Adrenal gland (tissue), 12 donors: ENCODE data around the gene HPN. TPM values are rescaled to one million over a fixed set of nuclear protein-coding genes. Genes with fewer than 3 reads are reported as not detected.

ENCODE experiments used
- DNase-seq, 7 donors: peaks; one replicate each; pipeline ENCODE4 v3.0.0-alpha.2; 2019 to 2020
- H3K27ac ChIP-seq, 5 donors: fragments of 200-600 bp; sonication (generic) in 4 of 5; 1 replicate in 3 of 5; 2 replicates in 2 of 5; pipeline versions ENCODE4 v1.5.1 to v1.8.0; 2016 to 2020; ENCODE audit warnings: mild to moderate bottlenecking in 1 of 5
- H3K27me3 ChIP-seq: fragments of 200-600 bp; 2 replicates; pipeline ENCODE4 v1.8.0; 2021
- H3K36me3 ChIP-seq, 2 donors: fragments of 200-600 bp; replicated peaks in 1 of 2; 1 replicate in 1 of 2; 2 replicates in 1 of 2; pipeline versions ENCODE4 v1.5.1 to v1.8.0; 2018 to 2022
- H3K4me1 ChIP-seq, 2 donors: fragments of 200-600 bp; replicated peaks in 1 of 2; 1 replicate in 1 of 2; 2 replicates in 1 of 2; pipeline versions ENCODE4 v1.5.1 to v1.8.0; 2018 to 2021
- H3K4me3 ChIP-seq, 4 donors: fragments of 200-600 bp; sonication (generic) in 3 of 4; one replicate each; pipeline ENCODE4 v1.5.1; 2016 to 2018
- H3K9me3 ChIP-seq, 3 donors: fragments of 200-600 bp; sonication (generic) in 1 of 3; replicated peaks in 1 of 3; 1 replicate in 2 of 3; 2 replicates in 1 of 3; pipeline versions ENCODE4 v1.5.1 to v1.8.0; 2016 to 2021
- POLR2A ChIP-seq, 2 donors: fragments of 450-650 bp; IDR thresholded peaks; one replicate each; pipeline ENCODE4 v1.6.1; 2017; ENCODE audit warnings: antibody characterized with exemption in 2 of 2, mild to moderate bottlenecking in 2 of 2, moderate library complexity in 1 of 2
- WGBS, 4 donors: extraction: QIAGEN DNeasy Blood & Tissue Kit in 2 of 4; methylation state at CpG; one replicate each; pipeline versions ENCODE4 v1.1.5 to v1.1.7; 2013 to 2017; 5-methylcytosine and 5-hydroxymethylcytosine counted together
- intact Hi-C, 2 donors: fragments of 100-400 bp; cut with DNase I; formaldehyde crosslinking; loops; one replicate each; pipeline versions ENCODE4 v1.14.1 to v1.15.0; 2022 to 2023
- polyA plus RNA-seq, 3 donors: library from polyadenylated mRNA; stranded (reverse); fragments of 200-250 nt in 2 of 3; fragments of 350-450 nt in 1 of 3; fragmentation: Illumina TruSeq in 1 of 3; extraction: RNeasy Lipid Tissue Mini Kit (QIAGEN cat#74804) in 1 of 3; gene quantifications; one replicate each; pipeline ENCODE4 v1.2.3, GENCODE V29; 2013 to 2014
- total RNA-seq, 9 donors: library from RNA; depleted of rRNA in 4 of 9; stranded (reverse); fragments of >200 nt in 4 of 9; fragments of 120-200 nt in 1 of 9; fragmentation: NEBNext Ultra II Directional in 1 of 9; extraction: Animal tissue kit (Norgen Biotek cat#: 25700) in 1 of 9; gene quantifications; one replicate each; pipeline versions ENCODE4 v1.1.0 to v1.2.4, GENCODE V29; 2013 to 2023
- TF ChIP-seq, protein P1 (sequence below), 6 experiments: fragments of 450-650 bp in 4 of 6; fragments of 200-600 bp in 2 of 6; sonication (generic) in 1 of 6; IDR thresholded peaks; 1 replicate in 5 of 6; 2 replicates in 1 of 6; pipeline versions ENCODE4 v1.5.1 to v1.8.0; 2016 to 2021; ENCODE audit warnings: antibody characterized with exemption in 6 of 6, mild to moderate bottlenecking in 2 of 6, moderate library complexity in 1 of 6
- donor health status: healthy with polysubstance abuse.
- donor health status: Bipolar disorder and iron deficiency.
- donor health status: DM: yes; HTN: yes; CAD: no.
- donor health status: DM: no; HTN: no; CAD: no.
- donor health status: DM: no; HTN: no; CAD: no.
- donor health status: DM: yes; HTN: yes; CAD: no.

Gene HPN
- total and polyA plus RNA-seq, 12 donors = 0.20 to 2.6 (median 0.88) TPM; not detected in 2

DNA sequence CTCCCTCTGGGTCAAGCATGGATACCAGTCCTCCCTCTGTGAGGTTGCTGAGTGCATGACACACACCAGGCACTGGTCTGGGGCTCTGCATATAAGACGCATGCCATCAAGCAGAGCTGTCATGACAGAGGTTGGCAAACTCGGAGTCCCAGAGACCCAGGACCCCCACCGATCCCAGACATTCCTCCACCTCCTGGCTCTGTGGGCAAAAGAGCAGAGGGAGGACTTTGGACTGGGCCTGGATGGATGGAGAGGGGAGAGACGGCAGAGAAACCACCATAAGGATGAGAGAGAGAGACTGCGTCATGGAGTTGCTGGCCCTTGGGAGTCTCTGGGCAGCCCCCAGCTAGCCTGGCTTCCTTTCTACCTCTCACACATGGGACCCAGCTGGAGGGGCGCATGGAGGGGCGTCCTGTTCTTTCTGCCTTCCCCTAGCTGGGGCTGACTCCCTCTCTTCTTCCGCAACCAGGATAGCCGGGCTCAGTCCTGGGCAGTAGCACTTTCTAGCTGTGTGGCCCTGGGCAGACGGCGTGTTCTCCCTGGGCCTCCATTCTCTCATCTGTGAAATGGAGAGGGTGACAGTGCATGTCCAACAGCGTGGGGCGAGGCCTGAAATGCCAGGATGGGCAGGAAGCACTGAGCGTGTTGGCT, 1.6 kb downstream of the HPN start:
- TF ChIP-seq, protein P1, sequence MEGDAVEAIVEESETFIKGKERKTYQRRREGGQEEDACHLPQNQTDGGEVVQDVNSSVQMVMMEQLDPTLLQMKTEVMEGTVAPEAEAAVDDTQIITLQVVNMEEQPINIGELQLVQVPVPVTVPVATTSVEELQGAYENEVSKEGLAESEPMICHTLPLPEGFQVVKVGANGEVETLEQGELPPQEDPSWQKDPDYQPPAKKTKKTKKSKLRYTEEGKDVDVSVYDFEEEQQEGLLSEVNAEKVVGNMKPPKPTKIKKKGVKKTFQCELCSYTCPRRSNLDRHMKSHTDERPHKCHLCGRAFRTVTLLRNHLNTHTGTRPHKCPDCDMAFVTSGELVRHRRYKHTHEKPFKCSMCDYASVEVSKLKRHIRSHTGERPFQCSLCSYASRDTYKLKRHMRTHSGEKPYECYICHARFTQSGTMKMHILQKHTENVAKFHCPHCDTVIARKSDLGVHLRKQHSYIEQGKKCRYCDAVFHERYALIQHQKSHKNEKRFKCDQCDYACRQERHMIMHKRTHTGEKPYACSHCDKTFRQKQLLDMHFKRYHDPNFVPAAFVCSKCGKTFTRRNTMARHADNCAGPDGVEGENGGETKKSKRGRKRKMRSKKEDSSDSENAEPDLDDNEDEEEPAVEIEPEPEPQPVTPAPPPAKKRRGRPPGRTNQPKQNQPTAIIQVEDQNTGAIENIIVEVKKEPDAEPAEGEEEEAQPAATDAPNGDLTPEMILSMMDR (IDR thresholded peaks at IDR 0.05) = no peak
- TF ChIP-seq POLR2A (IDR thresholded peaks at IDR 0.05) = no peak
- Histone ChIP-seq H3K27ac (no peak overlapping the region), H3K36me3 (no peaks in the 10 kb centered on the region), H3K4me1 (peaks cover 19 to 25% of the 10 kb centered on the region in 2 donors), H3K27me3 (no peaks in the 10 kb centered on the region), H3K4me3 (no peak overlapping the region), H3K9me3 (no peaks in the 10 kb centered on the region)
- WGBS, 4 donors = 81 to 92% (median 83%) methylated on average over 11 to 14 of the region's 14 CpGs
- DNase-seq = no peak
- intact Hi-C loops = no loop called here

DNA sequence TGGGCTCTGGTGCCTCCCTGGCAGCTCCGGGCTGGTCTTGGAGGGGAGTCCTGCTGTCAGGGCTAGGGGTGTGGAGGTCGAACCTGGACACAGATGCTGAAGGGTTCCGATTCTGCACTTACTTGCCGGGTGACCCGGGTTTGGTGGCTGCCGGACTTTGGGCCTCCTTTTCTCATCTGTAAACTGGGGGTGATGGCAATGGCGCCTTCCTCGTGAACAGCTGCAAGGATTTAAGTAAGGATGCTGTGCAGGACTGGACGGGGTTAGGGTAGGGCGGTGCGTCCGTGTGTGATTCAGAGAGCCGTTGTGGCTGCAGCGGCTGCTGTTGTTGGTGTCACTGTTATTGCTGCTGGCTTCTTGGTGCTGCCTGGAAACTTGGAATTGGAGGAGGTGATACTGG, 2.4 kb downstream of the HPN start:
- Histone ChIP-seq H3K4me1 (peaks cover 16 to 18% of the 10 kb centered on the region in 2 donors), H3K27ac (no peak overlapping the region), H3K9me3 (no peaks in the 10 kb centered on the region), H3K4me3 (no peak overlapping the region), H3K27me3 (no peaks in the 10 kb centered on the region), H3K36me3 (no peaks in the 10 kb centered on the region)
- TF ChIP-seq, protein P1 (IDR thresholded peaks at IDR 0.05) = no peak
- no peak for TF ChIP-seq POLR2A (IDR thresholded peaks at IDR 0.05)
- 70 to 80% (median 75%) methylated on average over 7 to 14 of the region's 14 CpGs for WGBS, 4 donors
- DNase-seq = no peak
- intact Hi-C loops = no loop called here

DNA sequence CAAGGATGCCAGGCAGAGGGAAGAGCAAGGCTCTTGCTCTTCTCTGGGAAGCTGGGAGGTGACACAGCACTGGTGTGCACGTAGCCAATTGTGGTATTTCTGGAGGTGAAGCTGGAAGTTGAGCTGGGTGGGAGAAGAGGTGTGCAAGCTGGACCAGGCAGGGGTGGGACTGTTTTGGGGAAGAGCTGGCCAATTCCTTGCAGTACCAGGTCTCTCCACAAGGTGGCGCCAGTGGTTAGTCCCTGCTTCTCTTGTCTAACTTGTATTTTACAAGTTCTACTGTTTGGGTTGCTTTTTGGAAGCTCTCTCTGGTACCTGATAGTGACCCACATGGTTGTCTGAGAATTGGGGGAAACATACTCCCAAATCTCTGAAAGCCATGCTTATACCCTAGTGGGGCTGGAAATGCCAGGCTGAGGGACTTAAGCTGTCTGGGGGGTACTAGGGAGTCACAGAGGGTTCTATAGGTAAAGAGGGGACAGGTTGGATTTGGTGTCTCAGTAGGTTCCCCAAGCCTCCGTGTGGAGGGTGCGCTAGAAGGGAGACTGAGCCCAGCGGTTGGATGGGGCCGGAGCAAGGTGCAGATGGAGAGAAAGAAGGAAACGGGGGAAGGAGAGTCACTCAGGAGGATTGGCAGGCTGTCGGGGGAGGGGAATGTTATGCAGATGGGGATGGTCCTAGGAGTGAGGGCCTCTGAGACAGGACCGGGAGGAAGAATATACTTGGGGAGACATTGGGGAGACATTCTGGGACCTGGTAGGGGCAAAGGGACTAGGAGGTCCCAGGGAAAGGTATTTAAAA, 3.0 kb downstream of the HPN start:
- H3K4me3 ChIP-seq = no peak overlapping the region
- no peaks in the 10 kb centered on the region for H3K36me3 ChIP-seq
- no peak overlapping the region for H3K27ac ChIP-seq
- intact Hi-C loops = no loop called here
- H3K9me3 ChIP-seq = no peaks in the 10 kb centered on the region
- 47 to 61% (median 53%) methylated on average over 9 of the region's 9 CpGs for WGBS, 4 donors
- no peak for TF ChIP-seq POLR2A (IDR thresholded peaks at IDR 0.05)
- TF ChIP-seq, protein P1 (IDR thresholded peaks at IDR 0.05) = peak; percentile 82 to 99 (median 90)
- H3K27me3 ChIP-seq = no peaks in the 10 kb centered on the region
- DNase-seq = peak in 5 of 7 donors; percentile 45 to 79 (median 67)
- peaks cover 15 to 18% of the 10 kb centered on the region in 2 donors for H3K4me1 ChIP-seq

DNA sequence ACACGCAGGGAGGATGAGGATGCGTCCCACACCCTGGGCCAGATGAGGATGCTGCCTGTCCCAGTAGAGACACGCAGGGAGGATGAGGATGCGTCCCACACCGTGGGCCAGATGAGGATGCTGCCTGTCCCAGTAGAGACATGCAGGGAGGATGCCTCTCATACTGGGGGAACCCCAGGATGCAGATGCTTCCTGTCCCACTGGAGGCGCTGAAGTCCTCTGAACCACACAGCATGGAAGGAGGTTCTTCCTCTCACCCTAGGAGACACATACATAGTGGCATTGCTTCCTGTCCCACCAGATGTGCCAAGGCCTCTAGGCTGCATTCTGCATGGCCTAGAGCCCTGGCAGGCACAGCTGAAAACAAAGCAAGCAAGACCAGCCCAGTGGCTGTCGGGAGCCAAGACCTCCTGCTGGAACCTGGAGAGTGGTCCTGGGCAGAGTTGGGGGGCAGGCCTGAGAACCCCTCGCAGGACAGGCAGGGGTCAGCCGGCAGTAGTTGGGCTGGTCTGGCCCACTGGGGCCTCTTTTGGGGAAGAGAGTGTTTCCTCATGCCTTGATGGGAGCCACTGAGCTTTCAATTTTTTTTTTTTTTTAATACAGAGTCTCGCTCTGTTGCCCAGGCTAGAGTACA, 4.3 kb downstream of the HPN start:
- Histone ChIP-seq H3K9me3 (no peaks in the 10 kb centered on the region), H3K27me3 (no peaks in the 10 kb centered on the region), H3K36me3 (no peaks in the 10 kb centered on the region), H3K4me1 (peaks cover 9% of the 10 kb centered on the region in 2 donors), H3K4me3 (no peak overlapping the region), H3K27ac (peak overlapping the region in 1 of 5 donors; percentile 15)
- peak in 5 of 7 donors; percentile 26 to 82 (median 51) for DNase-seq
- TF ChIP-seq POLR2A (IDR thresholded peaks at IDR 0.05) = no peak
- TF ChIP-seq, protein P1 (IDR thresholded peaks at IDR 0.05) = peak in 3 of 6 experiments; percentile 7 to 36 (median 29)
- intact Hi-C loops = no loop called here
- 58 to 72% (median 61%) methylated on average over 6 to 10 of the region's 10 CpGs for WGBS, 4 donors
